Activated CD8-positive, alpha-beta memory T cell treated with anti-CD3 and anti-CD28 coated beads for 1 hour (primary cell): Measurements from ENCODE around the gene JMJD1C.
"Not testable (repeated sequence)": the region's sequence is repeated elsewhere in the genome, so short reads cannot be mapped to it uniquely, and the experiment has no call there.

Source experiments
- DNase-seq, 2 donors: peaks; one replicate each; pipeline ENCODE4 v3.0.0-alpha.2; 2020; ENCODE audit warnings: low read depth in 1 of 2; ENCODE audit errors: extremely low read depth in 1 of 2

The JMJD1C gene

DNA sequence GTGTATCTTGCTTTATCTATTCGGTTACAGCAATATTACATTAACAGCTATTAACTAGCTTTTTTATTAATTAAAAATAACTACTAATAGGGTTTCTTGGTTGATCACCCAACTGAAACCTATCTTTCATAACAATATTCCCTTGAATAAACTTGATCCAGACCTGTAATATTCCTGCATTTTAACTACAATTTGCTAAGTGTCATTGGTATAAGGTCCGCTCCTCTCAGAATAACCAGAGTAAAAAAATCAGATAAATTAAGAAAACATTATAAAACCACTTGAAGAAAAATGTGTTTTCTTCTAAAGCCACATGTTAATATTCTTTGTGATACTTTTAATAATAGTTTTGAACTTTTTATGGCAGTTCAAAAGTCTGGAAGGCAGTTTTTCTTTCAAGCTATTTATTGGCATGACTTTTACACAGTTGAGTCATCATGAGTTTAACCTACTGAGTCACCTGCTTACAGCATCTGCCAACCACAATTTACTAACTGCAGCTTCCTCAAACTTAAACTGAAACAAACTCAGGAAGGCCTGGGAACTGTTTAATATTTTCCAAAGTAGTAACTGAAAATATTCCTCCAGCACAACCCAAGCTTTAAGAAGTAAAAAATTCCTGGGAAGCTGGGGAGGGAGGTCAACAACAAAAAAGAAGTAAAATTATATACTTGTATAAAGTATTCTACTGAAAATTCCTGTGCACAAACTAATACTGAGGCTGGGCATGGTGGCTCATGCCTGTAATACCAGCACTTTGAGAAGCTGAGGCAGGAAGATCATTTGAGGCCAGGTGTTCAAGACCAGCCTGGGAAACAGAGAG, 229.5 kb downstream of the JMJD1C start:
- no peak for DNase-seq

DNA sequence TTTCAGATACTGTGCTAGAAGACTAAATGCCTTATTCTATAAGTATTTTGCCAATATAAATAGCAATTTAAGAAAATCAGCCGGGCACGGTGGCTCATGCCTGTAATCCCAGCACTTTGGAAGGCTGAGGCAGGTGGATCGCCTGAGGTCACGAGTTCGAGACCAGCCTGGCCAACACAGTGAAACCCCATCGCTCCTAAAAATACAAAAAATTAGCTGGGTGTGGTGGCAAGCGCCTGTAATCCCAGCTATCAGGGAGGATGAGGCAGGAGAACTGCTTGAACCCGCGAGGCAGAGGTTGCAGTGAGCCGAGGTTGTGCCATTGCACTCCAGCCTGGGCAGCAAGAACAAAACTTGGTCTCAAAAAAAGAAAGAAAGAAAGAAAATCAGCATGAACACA, 230.6 kb downstream of the JMJD1C start:
- DNase-seq, result not testable (repeated sequence)

DNA sequence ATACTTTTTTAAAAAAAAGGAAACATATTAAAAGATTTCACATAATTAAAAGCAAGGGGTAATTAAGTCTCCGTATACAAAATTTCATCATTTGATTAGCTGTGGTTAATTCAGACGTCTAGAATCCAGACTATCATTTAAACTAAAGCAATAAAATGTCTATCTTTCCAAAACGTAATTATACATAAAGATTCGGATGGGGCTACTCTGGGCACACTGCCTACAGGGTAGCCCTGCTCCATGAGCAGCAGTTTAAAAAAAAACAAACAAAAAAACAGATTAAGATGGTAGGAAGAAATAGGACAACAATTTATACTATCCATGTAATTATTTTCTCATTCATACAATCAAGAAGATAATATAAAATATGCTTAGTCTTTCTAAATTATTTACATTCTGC, 236.6 kb downstream of the JMJD1C start:
- DNase-seq, result no peak

DNA sequence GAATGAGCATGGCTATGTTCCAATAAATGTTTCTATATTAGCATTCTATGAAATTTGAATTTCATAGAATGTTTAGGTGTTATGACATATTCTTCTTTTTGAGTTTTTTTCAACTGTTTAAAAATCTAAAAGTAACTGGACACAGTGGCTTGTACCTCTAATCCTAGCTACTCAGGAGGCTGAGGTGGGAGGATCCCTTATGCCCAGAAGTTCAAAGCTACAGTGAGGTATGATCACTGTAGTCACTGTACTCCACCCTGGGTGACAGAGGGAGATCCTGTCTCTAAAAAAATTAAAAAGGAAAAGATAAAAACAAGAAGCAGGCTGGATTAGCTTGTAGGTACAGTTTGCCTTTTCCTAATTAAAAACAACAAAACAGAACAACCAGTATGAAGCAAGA, 237.5 kb downstream of the JMJD1C start:
- DNase-seq, result no peak

DNA sequence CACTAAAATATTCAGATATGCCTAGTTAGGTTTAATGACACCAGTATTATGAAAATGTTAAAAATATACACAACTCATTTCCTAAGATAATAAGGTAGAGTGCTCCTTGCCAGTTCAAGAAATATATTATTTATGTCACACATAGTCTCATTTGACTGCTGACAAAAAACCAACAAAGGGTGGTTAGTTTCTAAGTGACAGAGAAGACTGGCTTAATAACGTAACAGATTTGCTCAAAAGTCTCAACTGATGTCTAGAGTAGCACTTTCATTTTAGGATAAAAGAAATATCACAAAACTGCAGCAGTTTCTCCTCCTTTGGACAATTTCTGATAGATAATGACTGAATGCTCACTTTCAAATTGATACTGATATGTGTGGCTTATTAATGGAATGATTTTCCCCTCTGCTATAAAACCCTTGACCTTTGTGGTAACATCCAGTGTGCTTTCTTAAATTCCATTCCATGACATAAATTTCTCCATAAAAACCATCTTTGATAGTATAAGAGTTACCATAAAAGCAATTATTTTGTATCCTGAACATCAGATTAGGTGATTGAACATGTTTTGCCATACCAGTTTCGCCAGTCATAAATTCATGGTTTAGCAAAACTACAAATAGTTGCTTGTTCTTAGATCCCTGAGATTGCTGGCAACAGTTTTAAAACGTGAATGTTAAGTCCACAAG, 238.4 kb downstream of the JMJD1C start:
- no peak for DNase-seq

DNA sequence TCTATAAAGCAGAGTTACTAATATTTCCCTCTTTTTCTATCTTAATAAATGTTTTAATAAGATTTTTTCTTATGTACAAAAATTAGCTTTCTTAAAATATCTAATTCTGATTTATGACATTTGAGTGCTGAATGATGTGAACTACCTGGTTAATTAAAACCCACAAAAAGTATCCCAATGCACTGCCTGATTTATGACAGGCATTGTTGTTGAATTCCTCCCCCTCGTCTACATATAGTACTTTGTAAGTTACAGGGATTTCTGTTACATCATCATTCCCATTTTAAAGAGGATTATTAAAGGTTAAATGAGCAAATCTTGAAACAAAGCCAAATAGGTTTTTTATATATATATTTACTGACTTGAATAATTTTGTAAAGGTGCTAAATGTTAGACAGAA, 241.5 kb downstream of the JMJD1C start:
- no peak for DNase-seq

DNA sequence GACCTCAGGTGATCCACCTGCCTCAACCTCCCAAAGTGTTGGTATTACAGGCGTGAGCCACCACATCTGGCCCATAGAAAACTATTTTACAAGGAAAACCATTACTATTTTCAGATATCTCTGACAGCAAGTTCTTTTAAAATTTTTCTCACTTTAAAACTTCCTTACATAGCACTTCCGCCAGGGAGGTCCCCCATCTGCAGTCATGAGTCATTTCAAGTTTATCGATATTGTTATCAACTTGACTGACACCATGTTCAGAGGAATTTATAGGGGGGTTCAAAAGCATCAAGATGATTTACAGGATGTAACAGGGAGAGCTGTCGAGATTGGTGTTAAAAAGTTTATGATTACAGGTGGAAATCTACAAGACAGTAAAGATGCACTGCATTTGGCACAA, 243.8 kb downstream of the JMJD1C start:
- no peak for DNase-seq

DNA sequence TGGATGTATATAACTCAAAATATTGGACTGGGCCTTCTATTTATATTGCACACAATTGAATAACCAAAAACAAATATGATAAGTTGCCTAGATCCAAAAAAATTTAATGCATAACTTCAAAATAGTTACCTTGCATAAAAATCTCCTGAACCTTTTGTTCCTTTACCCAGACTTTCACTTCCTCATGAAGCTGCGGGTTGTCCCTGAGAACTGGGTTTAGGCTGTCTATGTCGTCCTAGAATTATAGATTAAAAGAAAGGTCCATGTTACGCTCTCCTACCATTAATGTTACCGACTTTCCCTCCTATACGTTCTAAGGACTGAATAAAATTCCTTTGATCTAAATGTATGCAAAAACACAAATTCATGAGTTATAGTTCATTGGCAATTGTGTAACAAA, 246.0 kb downstream of the JMJD1C start:
- no peak for DNase-seq

DNA sequence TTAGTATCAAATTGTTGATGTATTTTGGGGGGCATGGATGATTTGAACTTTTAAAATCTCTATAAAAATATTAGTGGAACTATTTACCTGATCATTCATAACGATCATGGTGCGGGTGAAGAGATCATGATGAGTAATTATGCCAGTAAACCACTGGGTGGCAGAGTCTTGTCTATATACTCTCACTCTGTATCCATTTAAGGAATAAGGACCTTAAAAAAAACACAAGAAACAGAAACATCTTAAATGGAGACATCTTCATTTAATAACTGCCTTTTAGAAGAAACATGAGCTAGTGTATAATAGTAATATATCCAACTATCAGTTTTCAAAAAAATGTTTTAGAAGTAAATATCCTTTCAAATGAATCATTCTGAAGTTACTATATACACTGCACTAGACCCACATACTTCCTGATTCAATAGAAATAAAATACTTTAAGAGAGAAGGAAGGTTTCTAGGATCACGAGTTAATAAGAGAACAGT, 248.6 kb downstream of the JMJD1C start:
- no peak for DNase-seq

DNA sequence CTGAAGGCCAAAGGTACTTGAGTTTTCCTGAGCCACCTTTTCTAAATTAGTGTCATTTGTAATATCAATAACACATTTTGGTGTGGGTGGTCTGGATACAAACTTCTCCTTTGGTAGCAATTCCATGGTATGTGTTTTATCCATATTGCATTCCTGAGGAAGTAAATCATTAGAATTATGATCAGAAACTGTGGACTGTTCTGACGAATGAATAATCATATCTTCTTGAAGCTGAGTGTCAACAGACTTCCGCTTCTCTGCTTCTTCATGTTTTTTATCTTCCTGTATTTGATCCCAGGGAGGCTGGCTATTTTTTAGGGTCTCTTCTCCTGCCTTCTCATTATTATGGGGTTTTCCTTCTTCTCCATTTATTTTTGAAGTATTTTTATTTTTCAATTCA, 251.2 kb downstream of the JMJD1C start:
- DNase-seq, result no peak

DNA sequence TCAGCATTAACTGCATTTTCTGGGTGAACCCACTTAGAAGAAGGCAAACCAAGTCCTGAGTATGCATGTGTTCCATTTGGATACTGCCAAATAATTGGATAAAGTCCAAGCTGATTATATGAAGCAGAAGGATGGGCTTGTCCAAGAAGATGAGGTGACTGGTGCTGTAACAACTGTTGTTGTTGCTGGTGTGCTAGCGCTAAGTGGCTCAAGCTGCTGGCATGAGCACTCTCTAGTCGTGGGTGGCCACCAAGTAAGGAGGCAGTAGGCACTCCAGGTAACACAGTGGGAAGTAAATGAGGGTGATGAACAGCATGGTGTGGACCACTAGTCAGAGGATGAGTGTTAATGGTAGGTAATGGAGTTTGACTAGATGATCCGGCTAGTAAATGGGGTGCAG, 252.3 kb downstream of the JMJD1C start:
- DNase-seq, result no peak

DNA sequence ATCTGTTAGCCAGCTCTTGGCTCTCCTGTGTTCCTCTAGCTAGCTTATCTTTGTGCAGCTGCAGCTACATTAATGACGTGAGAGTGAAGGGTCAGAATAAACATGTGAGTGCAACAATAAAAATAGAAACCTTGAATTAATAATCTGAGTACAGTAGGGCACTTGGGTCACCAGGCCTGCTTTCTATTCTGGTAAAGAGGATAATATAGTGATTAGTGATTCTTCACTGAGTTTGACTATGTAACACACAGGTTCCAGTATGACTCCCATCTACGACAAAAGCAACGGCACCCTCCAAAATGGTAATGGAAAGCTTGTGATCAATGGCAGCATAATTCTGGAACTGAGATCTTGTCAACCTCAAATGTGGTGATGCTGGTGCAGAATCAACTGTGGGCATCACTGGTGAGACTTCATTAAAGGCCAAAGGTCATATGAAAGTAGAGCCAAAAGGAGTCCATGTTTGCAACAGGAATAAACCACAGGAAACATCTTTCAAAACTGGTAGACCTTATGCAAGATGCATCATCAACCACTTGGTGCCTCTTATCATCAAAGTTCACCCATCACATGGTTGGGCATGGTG, 255.1 kb downstream of the JMJD1C start:
- DNase-seq, result no peak

DNA sequence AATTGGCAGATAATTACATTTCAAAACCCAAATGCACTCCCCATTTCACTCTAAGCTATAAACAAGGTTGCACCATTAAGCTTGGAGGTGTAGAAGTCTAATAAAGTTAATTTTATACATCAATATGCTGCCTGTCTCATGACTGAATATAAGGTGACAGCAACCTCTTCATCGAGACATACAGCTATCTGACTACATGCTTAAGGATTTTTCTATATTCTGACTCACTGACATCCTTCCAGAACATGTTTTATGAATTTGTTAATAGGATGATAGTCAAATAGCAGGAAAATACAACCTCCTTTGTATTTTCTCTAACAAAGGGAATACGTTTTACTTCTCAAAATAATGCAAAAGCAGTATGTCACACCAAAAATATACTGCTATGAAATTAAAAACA, 256.1 kb downstream of the JMJD1C start:
- no peak for DNase-seq

DNA sequence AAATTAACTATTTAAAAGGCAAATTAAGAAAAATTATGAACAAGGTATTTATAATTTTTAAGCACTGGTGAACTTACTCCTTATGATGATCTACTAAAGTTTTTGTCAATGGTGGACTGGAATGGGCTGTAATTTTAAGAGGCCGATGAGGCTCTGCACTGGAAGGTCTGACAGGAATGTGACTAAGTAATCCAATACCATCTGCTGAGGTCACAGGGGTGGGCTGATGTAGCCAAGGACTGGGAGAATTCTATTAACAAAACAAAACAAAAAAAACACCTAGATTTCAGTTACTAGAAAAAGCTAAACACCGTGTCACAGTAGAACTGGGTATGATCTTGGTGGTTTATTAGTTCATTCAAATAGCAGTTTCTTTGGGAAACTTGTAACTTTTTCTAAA, 256.8 kb downstream of the JMJD1C start:
- DNase-seq, result no peak

DNA sequence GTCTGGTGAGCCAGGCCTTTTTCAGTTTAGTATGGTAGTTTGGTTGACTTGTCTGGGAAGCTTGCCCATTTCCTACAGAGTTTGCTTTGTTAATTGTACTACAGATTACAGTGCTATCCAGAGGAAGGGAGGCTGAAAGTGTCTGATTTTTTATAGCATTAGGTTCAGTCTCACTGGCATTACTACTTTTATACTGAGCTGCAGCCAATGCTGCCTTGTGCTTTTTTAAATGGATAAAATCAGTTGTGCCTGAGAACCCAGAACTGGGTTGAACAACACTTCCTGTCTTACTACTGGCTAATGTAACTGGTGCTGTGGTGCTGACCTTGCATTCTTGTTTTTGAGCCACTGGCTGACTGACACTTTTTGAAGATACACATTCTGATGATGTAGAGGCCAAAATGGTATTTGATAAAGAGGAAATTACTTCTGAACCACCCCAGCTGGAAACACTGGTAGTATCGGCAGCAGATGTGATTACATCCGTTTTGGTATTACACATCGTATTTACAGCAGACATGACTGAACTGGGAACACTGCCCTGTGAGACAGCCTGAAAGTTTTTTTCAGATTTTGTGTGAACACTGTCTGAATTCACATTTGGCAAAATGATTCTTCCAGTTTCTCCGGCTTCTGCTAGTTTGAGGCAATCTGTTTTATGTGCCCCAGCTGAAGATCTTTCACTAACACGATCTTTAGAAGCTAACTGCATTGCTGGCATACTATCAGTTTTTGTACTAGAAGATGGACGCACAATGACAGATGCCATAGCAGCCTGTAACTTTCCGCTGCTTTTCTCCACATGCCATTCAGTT, 258.6 kb downstream of the JMJD1C start:
- no peak for DNase-seq

DNA sequence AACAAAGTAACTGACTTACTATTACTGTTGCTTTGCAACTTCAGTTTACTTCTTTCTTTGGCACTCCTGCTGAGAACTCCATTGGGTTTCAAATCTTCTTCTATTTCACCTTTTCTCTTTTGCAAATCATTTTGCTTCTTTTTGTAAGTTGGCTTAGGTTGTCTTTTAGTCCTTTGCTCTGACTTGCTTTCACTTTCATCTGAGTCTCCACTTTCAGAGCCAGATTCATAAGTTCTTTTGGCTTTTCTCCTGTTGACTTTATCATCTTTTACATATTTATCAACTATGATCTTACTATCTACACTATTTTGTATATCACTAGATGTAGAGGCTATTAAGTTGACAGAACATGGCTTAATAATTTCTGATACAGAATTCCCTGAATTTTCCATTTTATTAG, 259.2 kb downstream of the JMJD1C start:
- no peak for DNase-seq

DNA sequence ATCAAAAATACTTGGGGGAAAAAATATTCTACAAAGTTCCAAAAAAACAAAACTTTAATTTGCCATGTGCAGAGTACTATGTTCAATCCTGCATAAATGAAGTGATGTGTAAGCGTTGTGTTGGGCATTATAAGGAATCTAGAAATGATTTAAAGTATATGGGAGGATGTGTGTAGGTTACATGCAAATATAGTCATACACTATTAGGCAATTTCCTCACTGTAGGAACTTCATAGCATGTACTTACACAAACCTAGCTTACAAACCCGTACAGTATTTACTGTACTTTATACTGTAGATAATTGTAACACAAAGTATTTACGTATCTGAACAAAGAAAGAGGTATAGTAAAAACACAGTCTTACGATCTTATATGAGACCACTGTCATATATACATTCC, 260.4 kb downstream of the JMJD1C start:
- DNase-seq, result no peak

DNA sequence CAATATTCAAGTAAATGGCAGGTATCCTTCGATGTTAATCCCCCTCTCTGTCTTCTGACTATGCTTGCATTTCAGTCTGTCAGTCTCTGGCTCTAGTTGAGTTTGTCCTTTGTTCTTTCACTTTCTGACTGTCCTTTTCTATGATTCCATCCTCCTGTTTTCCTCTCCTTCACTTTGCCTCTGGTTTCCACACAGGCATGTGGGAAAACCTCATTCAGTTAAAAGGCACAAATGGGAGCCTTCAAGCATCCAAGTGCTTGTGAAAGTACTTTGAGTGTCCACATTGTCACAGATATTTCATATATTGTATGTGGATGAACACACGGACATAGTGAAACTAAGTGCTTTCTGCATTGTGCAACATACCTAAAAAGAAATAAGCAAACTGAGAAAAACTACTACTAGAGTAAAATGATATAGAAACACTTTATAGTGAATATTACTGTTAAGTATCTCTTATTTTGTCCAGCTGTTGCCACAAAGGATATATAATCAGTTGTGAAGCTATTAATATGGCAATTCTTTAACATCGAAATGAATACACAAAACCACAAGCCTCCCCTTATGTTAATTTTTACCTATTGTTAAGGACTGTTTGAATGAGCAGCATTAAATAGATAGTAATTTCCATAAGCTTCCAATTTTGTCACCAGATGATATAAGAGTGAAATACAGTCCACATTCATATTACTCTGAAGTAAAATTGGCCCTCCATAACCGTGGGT, 260.9 kb downstream of the JMJD1C start:
- no peak for DNase-seq

DNA sequence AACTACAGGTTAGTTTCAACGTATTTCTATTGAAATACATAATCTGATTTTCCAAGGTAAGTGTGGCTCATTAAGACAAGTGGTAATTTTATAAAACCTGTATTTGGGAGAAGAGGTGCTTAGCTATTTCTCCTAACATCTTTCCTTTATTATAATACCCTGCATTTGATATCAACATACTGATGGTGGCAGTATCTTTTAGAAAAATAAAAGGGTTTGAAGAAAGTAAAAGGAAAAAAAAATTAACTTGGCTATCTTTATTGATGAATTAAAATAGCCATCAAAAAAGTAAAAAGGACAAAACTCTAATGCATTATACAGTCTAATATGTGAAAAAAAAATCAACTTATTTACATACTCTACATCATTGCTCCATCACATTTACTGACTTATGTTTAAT, 264.7 kb downstream of the JMJD1C start:
- no peak for DNase-seq

DNA sequence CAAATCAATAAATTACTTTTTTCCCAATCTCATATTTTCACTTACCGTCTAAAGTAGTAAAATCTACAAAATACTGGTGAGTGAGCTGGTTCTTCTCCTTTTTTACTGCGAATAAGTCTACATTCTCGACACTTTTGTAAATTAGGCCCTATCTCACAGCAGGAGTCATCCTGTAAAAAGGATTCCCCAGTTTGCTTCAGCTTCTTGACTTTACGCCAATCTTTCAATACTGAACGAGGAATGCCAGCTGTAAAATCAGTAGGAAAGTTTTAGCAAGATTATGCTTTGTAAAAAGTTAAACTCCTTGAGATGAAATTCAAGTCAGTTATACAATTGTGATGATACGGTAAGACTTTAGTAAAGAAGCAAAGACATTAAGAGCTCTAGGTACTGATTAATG, 265.3 kb downstream of the JMJD1C start:
- no peak for DNase-seq

DNA sequence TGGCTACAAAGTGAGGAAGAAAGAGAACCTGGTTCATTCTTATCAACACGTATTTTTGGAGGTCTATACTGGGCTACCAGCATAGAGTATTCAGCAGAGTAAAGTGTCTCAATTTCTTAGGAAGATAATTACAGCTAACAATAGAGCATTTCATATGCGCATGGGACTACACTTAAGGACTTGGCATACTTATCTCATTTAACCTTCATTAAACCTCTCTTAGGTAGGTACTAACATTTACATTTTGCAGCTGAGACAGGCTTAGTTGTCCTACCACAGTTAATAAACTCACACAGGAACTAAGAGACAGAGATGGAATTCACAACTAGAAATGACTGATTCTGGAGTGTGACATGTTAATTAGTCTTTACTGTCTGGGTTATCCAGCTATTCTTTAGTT, 266.1 kb downstream of the JMJD1C start:
- DNase-seq, result no peak
